ENCODE measurements around the gene SLC16A6. TPM values are rescaled to one million over a fixed set of nuclear protein-coding genes. Genes with fewer than 3 reads are reported as not detected.

SLC16A6 gene
- total RNA-seq, 1 donor from 2014 or later, result 0.23 TPM

GRCh38 chr17:68296217-68297191, 5.6 kb upstream of the SLC16A6 start:
- Mint-ChIP-seq H3K36me3 (ENCODE audit: low read depth) (no peaks in the 10 kb centered on the region), H3K4me1 (peaks cover 27% of the 10 kb centered on the region), H3K9me3 (no peaks in the 10 kb centered on the region), H3K27ac (ENCODE audit: unreplicated experiment) (no peak overlapping the region), H3K27me3 (ENCODE audit: low read depth) (peaks cover 16% of the 10 kb centered on the region), H3K4me3 (peak overlapping the region; percentile 47)
- no peak for TF ChIP-seq CTCF (conservative IDR thresholded peaks at IDR 0.05)
- DNase-seq (ENCODE audit: low read depth, low spot score), result no peak

- Mint-ChIP-seq H3K9me3 (no peaks in the 10 kb centered on the region), H3K4me1 (peaks cover 32% of the 10 kb centered on the region), H3K36me3 (ENCODE audit: low read depth) (no peaks in the 10 kb centered on the region), H3K27me3 (ENCODE audit: low read depth) (peaks cover 25% of the 10 kb centered on the region), H3K27ac (ENCODE audit: unreplicated experiment) (no peak overlapping the region), H3K4me3 (peak overlapping the region; percentile 19)
- DNase-seq (ENCODE audit: low read depth, low spot score), result no peak
- no peak for TF ChIP-seq CTCF (conservative IDR thresholded peaks at IDR 0.05)
These were observed 4.2 kb upstream of the SLC16A6 start for GRCh38 chr17:68295086-68295485.

GRCh38 chr17:68294617-68295016, 3.7 kb upstream of the SLC16A6 start:
- H3K27ac Mint-ChIP-seq (ENCODE audit: unreplicated experiment), result no peak overlapping the region
- H3K27me3 Mint-ChIP-seq (ENCODE audit: low read depth), result peaks cover 30% of the 10 kb centered on the region
- DNase-seq (ENCODE audit: low read depth, low spot score), result no peak
- TF ChIP-seq CTCF (conservative IDR thresholded peaks at IDR 0.05), result no peak
- peaks cover 32% of the 10 kb centered on the region for H3K4me1 Mint-ChIP-seq
- no peaks in the 10 kb centered on the region for H3K9me3 Mint-ChIP-seq
- no peaks in the 10 kb centered on the region for H3K36me3 Mint-ChIP-seq (ENCODE audit: low read depth)
- H3K4me3 Mint-ChIP-seq, result peak overlapping the region; percentile 52

- Mint-ChIP-seq H3K4me3 (peak overlapping the region; percentile 80), H3K27me3 (ENCODE audit: low read depth) (peaks cover 34% of the 10 kb centered on the region), H3K36me3 (ENCODE audit: low read depth) (no peaks in the 10 kb centered on the region), H3K27ac (ENCODE audit: unreplicated experiment) (peak overlapping the region; percentile 82), H3K9me3 (no peaks in the 10 kb centered on the region), H3K4me1 (peaks cover 32% of the 10 kb centered on the region)
- DNase-seq (ENCODE audit: low read depth, low spot score), result no peak
- TF ChIP-seq CTCF (conservative IDR thresholded peaks at IDR 0.05), result no peak
These were observed 3.2 kb upstream of the SLC16A6 start for GRCh38 chr17:68294196-68294555.

- H3K4me3 Mint-ChIP-seq, result peak overlapping the region; percentile 80
- peaks cover 39% of the 10 kb centered on the region for H3K27me3 Mint-ChIP-seq (ENCODE audit: low read depth)
- H3K36me3 Mint-ChIP-seq (ENCODE audit: low read depth), result no peaks in the 10 kb centered on the region
- H3K4me1 Mint-ChIP-seq, result peaks cover 32% of the 10 kb centered on the region
- DNase-seq (ENCODE audit: low read depth, low spot score), result no peak
- peak overlapping the region; percentile 82 for H3K27ac Mint-ChIP-seq (ENCODE audit: unreplicated experiment)
- H3K9me3 Mint-ChIP-seq, result no peaks in the 10 kb centered on the region
- TF ChIP-seq CTCF (conservative IDR thresholded peaks at IDR 0.05), result no peak
These were observed 2.7 kb upstream of the SLC16A6 start for GRCh38 chr17:68293490-68294195.
